Fibroblast of skin of left quadriceps (primary cell): Measurements from ENCODE around the gene SOX11.

Source experiments
- DNase-seq, 2 experiments: peaks; one replicate each; pipeline ENCODE4 v3.0.0-alpha.2; 2013; ENCODE audit warnings: low read depth in 2 of 2

SOX11 gene

DNA sequence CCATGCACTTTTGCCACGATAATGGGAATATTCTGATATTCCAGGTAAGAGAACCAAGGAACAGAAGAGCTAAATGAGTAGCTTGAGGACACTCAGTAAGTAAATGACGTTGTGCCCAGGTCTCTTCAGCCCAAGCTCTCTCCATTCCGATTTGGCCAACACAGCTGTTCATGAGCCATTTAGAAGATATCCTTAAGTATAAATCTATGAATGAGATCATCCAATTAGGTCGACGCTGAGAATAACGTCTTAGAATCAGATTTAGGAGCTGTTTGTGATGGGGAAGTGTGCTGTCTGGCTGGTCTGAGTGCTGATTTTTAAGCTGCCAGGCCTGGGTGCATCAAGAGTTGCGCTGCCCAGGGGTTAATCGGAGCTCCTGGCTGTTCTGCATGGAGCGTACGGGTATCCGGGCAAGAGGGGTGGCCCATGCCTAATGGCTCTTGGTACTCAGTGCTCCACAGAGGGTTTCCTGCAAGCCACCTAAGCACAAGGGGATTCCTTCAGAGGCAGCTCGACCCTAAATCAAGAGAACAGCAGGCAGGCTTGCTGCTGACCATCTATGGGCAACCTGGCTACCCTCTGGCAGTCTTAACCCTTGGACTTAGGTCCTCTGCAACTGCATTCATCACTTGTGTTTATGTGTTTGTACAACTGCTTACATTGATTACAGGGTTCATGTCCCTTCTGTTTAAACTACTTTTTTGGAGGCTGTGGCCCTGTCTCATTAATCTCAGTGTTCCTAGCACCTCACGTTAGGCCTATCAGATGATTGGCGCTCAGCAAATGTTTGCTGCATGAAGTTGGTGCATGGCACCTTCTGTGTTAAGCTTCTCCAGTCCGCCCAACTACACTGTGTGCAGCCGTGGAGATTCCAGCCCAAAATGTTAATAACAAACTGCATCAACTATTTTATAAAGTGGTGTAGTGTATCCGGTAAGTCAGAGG lies 31.9 kb downstream of the SOX11 start:
- DNase-seq = no peak

DNA sequence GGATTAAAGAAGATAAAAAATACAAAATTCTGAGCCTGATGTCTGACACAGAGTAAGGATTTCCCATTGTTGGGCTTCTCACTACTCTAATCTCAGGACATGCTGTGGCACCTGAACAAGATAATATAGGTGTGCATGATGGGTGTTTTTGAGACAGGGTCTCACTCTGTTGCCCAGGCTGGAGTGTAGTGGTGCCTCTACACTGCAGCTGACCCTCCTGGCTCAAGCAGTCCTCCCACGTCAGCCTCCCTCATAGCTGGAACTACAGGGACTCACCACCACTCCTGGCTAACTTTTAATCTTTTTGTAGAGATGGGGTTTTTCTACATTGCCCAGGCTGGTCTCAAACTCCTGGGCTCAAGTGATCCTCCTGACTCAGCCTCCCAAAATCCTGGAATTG lies 32.9 kb downstream of the SOX11 start:
- DNase-seq = no peak

- peak in 1 of 2 experiments; percentile 8 for DNase-seq
Measured at GRCh38 chr2:5725794-5726463, 33.7 kb downstream of the SOX11 start.

GRCh38 chr2:5727235-5727634 lies 35.1 kb downstream of the SOX11 start:
- no peak for DNase-seq

DNA sequence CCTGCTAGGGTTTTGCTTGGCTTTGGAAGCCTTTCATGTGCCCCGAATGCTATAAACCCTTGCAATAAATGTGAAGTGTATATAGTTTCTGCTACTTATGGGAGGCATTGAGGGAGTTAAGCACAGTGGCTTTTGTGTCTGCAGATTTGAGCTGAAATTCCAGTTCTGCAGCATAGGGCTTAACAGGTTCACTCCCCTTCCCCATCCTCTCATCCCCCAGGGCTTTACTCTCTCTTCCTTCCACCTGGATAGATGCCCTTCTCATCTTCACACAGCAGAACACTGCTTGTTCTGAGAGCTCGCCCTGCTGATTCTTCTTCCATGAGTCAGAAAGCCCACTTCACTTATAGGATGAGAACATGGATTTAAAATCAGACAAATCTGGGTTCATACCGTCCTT lies 37.2 kb downstream of the SOX11 start:
- no peak for DNase-seq

DNA sequence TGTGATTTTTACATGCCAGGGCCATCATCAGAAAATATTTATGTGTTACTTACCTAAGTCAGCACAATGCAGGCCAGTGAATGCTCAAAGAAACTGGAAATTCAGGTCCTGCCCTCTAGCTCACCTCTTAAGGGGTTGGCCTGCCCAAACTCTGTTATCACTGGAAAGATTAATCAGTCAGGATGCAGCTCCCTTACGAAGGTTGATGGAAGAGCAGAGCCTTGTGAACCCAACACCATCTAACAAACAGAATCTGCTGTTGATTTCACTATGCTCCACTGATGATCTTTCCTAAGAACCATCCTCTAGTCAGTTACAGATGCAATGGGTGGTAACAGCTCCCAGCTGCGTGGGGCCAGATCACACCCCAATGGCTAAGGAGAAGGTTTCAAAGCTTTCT lies 38.2 kb downstream of the SOX11 start:
- DNase-seq = no peak

GRCh38 chr2:5734859-5735520 lies 42.8 kb downstream of the SOX11 start:
- no peak for DNase-seq

GRCh38 chr2:5735521-5735861 lies 43.3 kb downstream of the SOX11 start:
- no peak for DNase-seq

DNA sequence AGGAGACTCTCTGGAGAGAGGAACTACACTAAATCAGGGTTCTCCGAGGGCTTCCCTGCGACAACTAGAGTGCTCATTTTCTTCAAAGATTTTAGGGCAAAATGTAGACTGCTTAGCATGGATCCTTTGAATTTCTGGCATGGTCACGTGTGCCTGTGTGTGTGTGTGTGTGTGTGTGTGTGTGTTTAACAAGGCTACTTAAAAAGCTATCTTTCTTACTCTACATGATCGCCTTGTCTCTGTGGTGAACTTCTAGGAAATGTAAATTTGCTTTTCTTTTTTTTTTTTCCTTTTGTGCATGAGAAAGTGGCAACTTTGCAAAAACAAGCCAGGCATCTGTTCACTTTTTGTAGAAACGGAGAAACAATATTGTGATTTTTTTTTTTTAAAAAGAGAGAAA lies 43.9 kb downstream of the SOX11 start:
- no peak for DNase-seq

- DNase-seq = peak; percentile 67 to 69
Measured at GRCh38 chr2:5736886-5737285, 44.7 kb downstream of the SOX11 start.

DNA sequence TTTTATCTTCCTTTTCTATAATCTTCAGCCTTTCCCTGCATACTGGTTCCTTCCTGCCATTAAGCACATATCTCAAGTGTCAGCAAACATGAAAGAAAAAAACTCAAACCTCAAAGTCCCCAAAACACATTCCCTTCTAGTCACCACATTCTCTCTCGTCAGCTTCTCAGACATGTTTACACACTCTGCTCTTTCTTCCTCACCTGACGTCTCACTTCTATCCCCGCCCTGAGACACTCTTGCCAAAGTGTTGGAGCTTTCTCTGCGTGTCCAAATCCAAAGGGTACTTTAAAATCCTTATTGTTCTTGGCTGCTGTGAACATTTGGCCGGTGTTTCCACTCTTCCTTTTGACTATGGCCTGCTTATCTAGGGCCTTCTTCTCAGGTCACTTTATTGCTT lies 47.9 kb downstream of the SOX11 start:
- no peak for DNase-seq

DNA sequence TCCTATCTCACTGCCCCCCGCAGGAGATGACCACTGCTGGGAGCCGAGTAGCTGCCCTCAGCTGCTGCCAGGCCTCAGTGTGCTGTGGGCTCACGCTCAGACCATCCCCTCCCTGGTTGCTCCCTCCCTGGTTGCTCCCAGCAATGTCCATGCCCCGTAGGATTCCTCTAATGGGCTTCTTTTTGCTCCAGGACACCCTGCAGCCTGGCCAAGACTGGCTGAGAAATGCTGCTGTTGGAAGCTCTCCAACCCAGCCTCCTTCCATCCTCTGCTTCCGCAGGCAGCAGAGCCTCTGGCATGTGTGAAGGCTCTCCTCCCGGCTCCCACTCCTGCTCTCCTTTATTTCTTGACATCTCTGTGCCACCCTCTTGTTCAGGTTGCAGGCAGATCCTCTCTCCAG lies 48.6 kb downstream of the SOX11 start:
- no peak for DNase-seq

DNA sequence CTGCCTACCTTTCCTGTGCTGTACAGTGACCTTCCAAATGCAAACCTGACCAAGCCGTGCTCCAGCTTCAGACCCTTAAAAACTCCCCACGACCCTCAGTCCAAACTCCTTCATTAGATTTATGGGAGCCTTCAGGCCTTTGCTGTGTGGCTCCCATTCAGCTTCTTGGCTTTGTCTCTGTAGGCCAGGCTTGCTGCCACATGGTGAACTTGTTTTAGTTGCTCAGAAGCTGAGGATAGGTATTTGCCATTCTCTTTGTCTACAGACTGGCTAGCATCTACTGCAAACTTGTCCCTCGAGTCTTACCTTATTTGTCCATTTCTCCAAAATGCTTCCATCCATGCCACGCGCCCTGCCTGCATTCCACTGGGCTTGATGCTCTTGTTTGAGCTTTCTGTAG lies 49.1 kb downstream of the SOX11 start:
- DNase-seq = no peak

- no peak for DNase-seq
Measured at GRCh38 chr2:5742126-5742525, 49.9 kb downstream of the SOX11 start.

DNA sequence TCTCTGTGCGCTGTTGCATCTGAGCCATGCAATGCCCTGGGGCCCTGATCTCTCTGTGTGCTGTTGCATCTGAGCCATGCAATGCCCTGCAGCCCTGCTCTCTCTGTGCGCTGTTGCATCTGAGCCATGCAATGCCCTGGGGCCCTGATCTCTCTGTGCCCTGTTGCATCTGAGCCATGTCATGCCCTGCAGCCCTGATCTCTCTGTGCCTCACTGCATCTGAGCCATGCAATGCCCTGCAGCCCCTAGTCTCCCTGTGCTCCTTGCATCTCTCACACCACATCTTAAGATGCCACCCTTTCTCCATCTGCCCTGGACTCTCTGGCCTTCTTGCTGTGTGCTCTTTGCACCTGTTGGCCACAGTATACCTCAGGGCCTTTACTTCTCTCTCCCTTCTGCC lies 56.2 kb downstream of the SOX11 start:
- no peak for DNase-seq

GRCh38 chr2:5748946-5749345 lies 56.8 kb downstream of the SOX11 start:
- no peak for DNase-seq

DNA sequence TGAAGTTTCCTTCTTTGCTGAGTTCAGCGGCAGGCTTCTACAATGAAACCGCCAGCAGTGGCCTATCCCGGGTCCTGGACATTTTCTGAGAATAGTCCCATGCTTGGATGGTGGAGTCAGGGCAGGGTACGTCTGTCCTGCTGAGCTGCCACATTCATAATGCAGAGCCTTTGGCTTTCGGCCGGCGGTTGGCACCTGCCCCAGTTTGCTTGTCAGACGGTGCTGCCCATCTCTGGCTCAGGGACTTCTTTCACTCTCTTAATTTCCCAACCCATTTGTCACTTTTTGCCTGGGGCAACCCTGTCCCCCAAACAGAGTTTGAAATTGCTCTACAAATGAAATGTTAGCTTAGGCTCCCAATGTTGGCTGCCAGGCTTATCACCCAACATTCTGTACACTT lies 57.2 kb downstream of the SOX11 start:
- no peak for DNase-seq
